Measurements from ENCODE around the gene LRP1B.

LRP1B gene

GRCh38 chr2:141943918-141944317, 186.9 kb downstream of the LRP1B start:
- DNase-seq: no peak

- no peak for DNase-seq
These were observed 188.6 kb downstream of the LRP1B start for GRCh38 chr2:141942006-141942789.

- peak; percentile 37 for DNase-seq
These were observed 189.6 kb downstream of the LRP1B start for GRCh38 chr2:141941210-141941714.

- DNase-seq: no peak
These were observed 190.1 kb downstream of the LRP1B start for GRCh38 chr2:141940709-141941108.

GRCh38 chr2:141933226-141933625, 197.6 kb downstream of the LRP1B start:
- DNase-seq: no peak

GRCh38 chr2:141932261-141932660, 198.6 kb downstream of the LRP1B start:
- DNase-seq: no peak

- no peak for DNase-seq
These were observed 199.0 kb downstream of the LRP1B start for GRCh38 chr2:141931797-141932196.

GRCh38 chr2:141930803-141931202, 200.0 kb downstream of the LRP1B start:
- no peak for DNase-seq

GRCh38 chr2:141929331-141930252, 201.2 kb downstream of the LRP1B start:
- DNase-seq: no peak

- no peak for DNase-seq
These were observed 202.3 kb downstream of the LRP1B start for GRCh38 chr2:141928476-141928875.

GRCh38 chr2:141927536-141927935, 203.3 kb downstream of the LRP1B start:
- no peak for DNase-seq

- DNase-seq: no peak
These were observed 205.3 kb downstream of the LRP1B start for GRCh38 chr2:141925511-141925910.

GRCh38 chr2:141923657-141924056, 207.2 kb downstream of the LRP1B start:
- DNase-seq: no peak

GRCh38 chr2:141911485-141912066, 219.2 kb downstream of the LRP1B start:
- DNase-seq: no peak

- DNase-seq: no peak
These were observed 224.1 kb downstream of the LRP1B start for GRCh38 chr2:141906678-141907077.

GRCh38 chr2:141900826-141901225, 230.0 kb downstream of the LRP1B start:
- DNase-seq: no peak

GRCh38 chr2:141899740-141900139, 231.1 kb downstream of the LRP1B start:
- DNase-seq: no peak

GRCh38 chr2:141889788-141890187, 241.0 kb downstream of the LRP1B start:
- DNase-seq: peak; percentile 20

GRCh38 chr2:141888987-141889555, 241.7 kb downstream of the LRP1B start:
- no peak for DNase-seq

- DNase-seq: peak; percentile 12
These were observed 243.5 kb downstream of the LRP1B start for GRCh38 chr2:141887363-141887762.

- no peak for DNase-seq
These were observed 252.8 kb downstream of the LRP1B start for GRCh38 chr2:141878016-141878415.

- no peak for DNase-seq
These were observed 258.7 kb downstream of the LRP1B start for GRCh38 chr2:141871913-141872634.

All from eye (tissue), 1 donor.